Ectodermal cell (in vitro differentiated cells): ENCODE data around the gene GNLY.
"Not testable (repeated sequence)": the region's sequence is repeated elsewhere in the genome, so short reads cannot be mapped to it uniquely, and the experiment has no call there.

ENCODE experiments used
- H3K27ac ChIP-seq: 2 replicates; pipeline ENCODE4 v1.7.0; 2013; ENCODE audit warnings: mild to moderate bottlenecking, low read depth, low read length; ENCODE audit not compliant: insufficient read depth, poor library complexity, severe bottlenecking
- H3K27me3 ChIP-seq: 2 replicates; pipeline ENCODE4 v1.7.0; 2013; ENCODE audit warnings: mild to moderate bottlenecking, low read length; ENCODE audit not compliant: insufficient read depth, control insufficient read depth, poor library complexity, severe bottlenecking
- H3K36me3 ChIP-seq: one replicate; pipeline ENCODE4 v1.7.0; 2013; ENCODE audit warnings: low read length; ENCODE audit not compliant: control insufficient read depth, insufficient read depth
- H3K4me1 ChIP-seq: one replicate; pipeline ENCODE4 v1.7.0; 2013; ENCODE audit warnings: low read length; ENCODE audit not compliant: control insufficient read depth, insufficient read depth
- H3K4me3 ChIP-seq: 2 replicates; pipeline ENCODE4 v1.7.0; 2013; ENCODE audit warnings: low read depth, low read length, control low read depth; ENCODE audit not compliant: insufficient read depth
- H3K9me3 ChIP-seq: 2 replicates; pipeline ENCODE4 v1.7.0; 2013; ENCODE audit warnings: mild to moderate bottlenecking, low read length, moderate library complexity; ENCODE audit not compliant: control insufficient read depth
- WGBS, 2 experiments: methylation state at CpG; one replicate each; pipeline ENCODE4 v1.1.7; 2013; ENCODE audit warnings: missing lambda C conversion rate in 2 of 2; 5-methylcytosine and 5-hydroxymethylcytosine counted together

GNLY gene

GRCh38 chr2:85663594-85664565, 30.3 kb upstream of the GNLY start:
- no peaks in the 10 kb centered on the region for H3K4me1 ChIP-seq
- H3K36me3 ChIP-seq = no peaks in the 10 kb centered on the region
- no peaks in the 10 kb centered on the region for H3K9me3 ChIP-seq
- no peaks in the 10 kb centered on the region for H3K27me3 ChIP-seq
- no peak overlapping the region for H3K27ac ChIP-seq
- 95% methylated on average over 23 of the region's 23 CpGs for WGBS, 2 experiments
- no peak overlapping the region for H3K4me3 ChIP-seq

- Histone ChIP-seq H3K4me3 (no peak overlapping the region), H3K27me3 (no peaks in the 10 kb centered on the region)
These were observed 28.8 kb upstream of the GNLY start for GRCh38 chr2:85665264-85665937.

GRCh38 chr2:85666016-85666415, 28.1 kb upstream of the GNLY start:
- Histone ChIP-seq H3K4me1 (no peaks in the 10 kb centered on the region), H3K4me3 (no peak overlapping the region), H3K27me3 (no peaks in the 10 kb centered on the region), H3K27ac (no peak overlapping the region), H3K36me3 (no peaks in the 10 kb centered on the region), H3K9me3 (no peaks in the 10 kb centered on the region)
- WGBS, 2 experiments = 88 to 97% methylated on average over 6 of the region's 6 CpGs

More at GRCh38 chr2:85665264-85665937, 28.8 kb upstream of the GNLY start:
- Histone ChIP-seq H3K9me3 (no peaks in the 10 kb centered on the region), H3K36me3 (no peaks in the 10 kb centered on the region), H3K27ac (no peak overlapping the region), H3K4me1 (no peaks in the 10 kb centered on the region)
- 86 to 90% methylated on average over 11 of the region's 11 CpGs for WGBS, 2 experiments

- H3K36me3 ChIP-seq = no peaks in the 10 kb centered on the region
- no peaks in the 10 kb centered on the region for H3K9me3 ChIP-seq
- no peak overlapping the region for H3K4me3 ChIP-seq
- H3K4me1 ChIP-seq = no peaks in the 10 kb centered on the region
- no peaks in the 10 kb centered on the region for H3K27me3 ChIP-seq
- WGBS, 2 experiments = 86 to 90% methylated on average over 11 of the region's 11 CpGs
- no peak overlapping the region for H3K27ac ChIP-seq
These were observed 27.5 kb upstream of the GNLY start for GRCh38 chr2:85666435-85667316.

- Histone ChIP-seq H3K27ac (no peak overlapping the region), H3K4me3 (no peak overlapping the region), H3K4me1 (no peaks in the 10 kb centered on the region), H3K27me3 (no peaks in the 10 kb centered on the region), H3K36me3 (no peaks in the 10 kb centered on the region), H3K9me3 (no peaks in the 10 kb centered on the region)
- 92 to 94% methylated on average over 3 of the region's 3 CpGs for WGBS, 2 experiments
These were observed 26.6 kb upstream of the GNLY start for GRCh38 chr2:85667561-85668008.

GRCh38 chr2:85668009-85668856, 25.9 kb upstream of the GNLY start, which contains the start of gene SFTPB:
Gene SFTPB, minus strand, starts transcription at chr2:85668199. Its CDS starts 16 bp downstream, at chr2:85668183.
- Histone ChIP-seq H3K9me3 (no peaks in the 10 kb centered on the region), H3K27me3 (no peaks in the 10 kb centered on the region), H3K36me3 (no peaks in the 10 kb centered on the region), H3K27ac (no peak within 1 kb of the TSS), H3K4me1 (no peaks in the 10 kb centered on the region), H3K4me3 (no peak within 1 kb of the TSS)
- 89 to 92% methylated on average over 4 to 5 of the region's 5 CpGs for WGBS, 2 experiments

- no peaks in the 10 kb centered on the region for H3K4me1 ChIP-seq
- H3K27ac ChIP-seq = no peak overlapping the region
- H3K9me3 ChIP-seq = no peaks in the 10 kb centered on the region
- H3K36me3 ChIP-seq = no peaks in the 10 kb centered on the region
- 75% methylated on average over 3 of the region's 3 CpGs for WGBS, 2 experiments
- H3K27me3 ChIP-seq = no peaks in the 10 kb centered on the region
- H3K4me3 ChIP-seq = no peak overlapping the region
These were observed 25.4 kb upstream of the GNLY start for GRCh38 chr2:85668857-85669142.

- Histone ChIP-seq H3K27ac (no peak overlapping the region), H3K36me3 (no peaks in the 10 kb centered on the region), H3K9me3 (no peaks in the 10 kb centered on the region), H3K4me1 (no peaks in the 10 kb centered on the region), H3K27me3 (no peaks in the 10 kb centered on the region), H3K4me3 (no peak overlapping the region)
- WGBS, 2 experiments = 88 to 92% methylated on average over 5 of the region's 5 CpGs
These were observed 24.6 kb upstream of the GNLY start for GRCh38 chr2:85669549-85669948.

GRCh38 chr2:85670416-85670815, 23.7 kb upstream of the GNLY start:
- H3K4me3 ChIP-seq, H3K4me1 ChIP-seq, H3K36me3 ChIP-seq, H3K9me3 ChIP-seq, H3K27ac ChIP-seq, H3K27me3 ChIP-seq: not testable (repeated sequence)
- WGBS, 2 experiments = 88 to 90% methylated on average over 11 to 13 of the region's 13 CpGs
